NCI-H1092 treated with DMSO at 0.1 percent for 48 hours (cell line): Measurements from ENCODE around the gene IFI16.
"Not testable (repeated sequence)": the region's sequence is repeated elsewhere in the genome, so short reads cannot be mapped to it uniquely, and the experiment has no call there.

ENCODE experiments used
- DNase-seq: peaks from one replicate; lab custom pipeline; 2025; lab: John Stamatoyannopoulos, UW

Gene IFI16

GRCh38 chr1:159009704-159010361, at the start of gene IFI16:
IFI16 (plus strand) TSS chr1:159009907; CDS start chr1:159014681, 4,774 bp downstream.
- DNase-seq: no peak

GRCh38 chr1:158961178-158961577, 48.5 kb upstream of the IFI16 start:
- DNase-seq: no peak

GRCh38 chr1:158962983-158963382, 46.7 kb upstream of the IFI16 start:
- no peak for DNase-seq

- DNase-seq: no peak
Observed at GRCh38 chr1:158969166-158969565, 40.5 kb upstream of the IFI16 start.

GRCh38 chr1:158969855-158970254, 39.9 kb upstream of the IFI16 start:
- no peak for DNase-seq

- DNase-seq: no peak
Observed at GRCh38 chr1:158972841-158973240, 36.9 kb upstream of the IFI16 start.

- no peak for DNase-seq
Observed at GRCh38 chr1:158976219-158976618, 33.5 kb upstream of the IFI16 start.

- DNase-seq: no peak
Observed at GRCh38 chr1:158978730-158979129, 31.0 kb upstream of the IFI16 start.

- no peak for DNase-seq
Observed at GRCh38 chr1:158979229-158979628, 30.5 kb upstream of the IFI16 start.

GRCh38 chr1:158983235-158983634, 26.5 kb upstream of the IFI16 start:
- no peak for DNase-seq

GRCh38 chr1:158984386-158984785, 25.3 kb upstream of the IFI16 start:
- no peak for DNase-seq

GRCh38 chr1:158989424-158989823, 20.3 kb upstream of the IFI16 start:
- no peak for DNase-seq

GRCh38 chr1:158992787-158993312, 16.9 kb upstream of the IFI16 start:
- no peak for DNase-seq

GRCh38 chr1:158996998-158997397, 12.7 kb upstream of the IFI16 start:
- no peak for DNase-seq

- DNase-seq: no peak
Observed at GRCh38 chr1:158998037-158998780, 11.5 kb upstream of the IFI16 start.

- peak; percentile 53 for DNase-seq
Observed at GRCh38 chr1:158998781-158999161, 10.9 kb upstream of the IFI16 start.

- DNase-seq: no peak
Observed at GRCh38 chr1:158999316-159000069, 10.2 kb upstream of the IFI16 start.

- no peak for DNase-seq
Observed at GRCh38 chr1:159000070-159000409, 9.7 kb upstream of the IFI16 start.

GRCh38 chr1:159000625-159001024, 9.1 kb upstream of the IFI16 start:
- DNase-seq: no peak

GRCh38 chr1:159005161-159005560, 4.5 kb upstream of the IFI16 start:
- DNase-seq: no peak

GRCh38 chr1:159005676-159006075, 4.0 kb upstream of the IFI16 start:
- DNase-seq: no peak

- not testable (repeated sequence) for DNase-seq
Observed at GRCh38 chr1:159006210-159006807, 3.4 kb upstream of the IFI16 start.
